Activated naive CD8-positive, alpha-beta T cell treated with anti-CD3 and anti-CD28 coated beads, Interleukin-2, amount 50 U/mL, for 24 hours (primary cell): ENCODE results near the gene GUCA2B.

Experiments used
- ATAC-seq: fragments of 150-1000 bp; cut with Tn5 transposase; one replicate; pipeline ENCODE4 v1.10.0; 2021
- DNase-seq: peaks from one replicate; pipeline ENCODE4 v3.0.0; 2021
- H3K27ac Mint-ChIP-seq: one replicate; pipeline ENCODE4 v1.8.0; 2021; ENCODE audit warnings: mild to moderate bottlenecking, mixed read lengths
- H3K27me3 Mint-ChIP-seq: one replicate; pipeline ENCODE4 v1.8.0; 2021; ENCODE audit warnings: mixed read lengths
- H3K36me3 Mint-ChIP-seq: one replicate; pipeline ENCODE4 v1.8.0; 2021; ENCODE audit warnings: low read depth, mixed read lengths
- H3K4me1 Mint-ChIP-seq: one replicate; pipeline ENCODE4 v1.8.0; 2021; ENCODE audit warnings: mixed read lengths
- H3K4me3 Mint-ChIP-seq: one replicate; pipeline ENCODE4 v1.8.0; 2021; ENCODE audit warnings: mild to moderate bottlenecking, moderate library complexity, mixed read lengths
- H3K9me3 Mint-ChIP-seq: one replicate; pipeline ENCODE4 v1.8.0; 2021; ENCODE audit warnings: mixed read lengths

The GUCA2B gene

GRCh38 chr1:42183210-42183956 lies 30.2 kb downstream of the GUCA2B start:
- H3K4me3 Mint-ChIP-seq = no peak overlapping the region
- no peak for ATAC-seq
- no peak for DNase-seq
- no peaks in the 10 kb centered on the region for H3K4me1 Mint-ChIP-seq
- peaks cover 26% of the 10 kb centered on the region for H3K36me3 Mint-ChIP-seq
- H3K27ac Mint-ChIP-seq = no peak overlapping the region
- H3K27me3 Mint-ChIP-seq = no peaks in the 10 kb centered on the region
- H3K9me3 Mint-ChIP-seq = no peaks in the 10 kb centered on the region

- Mint-ChIP-seq H3K4me1 (no peaks in the 10 kb centered on the region), H3K4me3 (no peak overlapping the region), H3K27ac (no peak overlapping the region), H3K36me3 (peaks cover 28% of the 10 kb centered on the region), H3K9me3 (no peaks in the 10 kb centered on the region), H3K27me3 (no peaks in the 10 kb centered on the region)
- ATAC-seq (no peak), DNase-seq (no peak)
These were observed 30.7 kb downstream of the GUCA2B start for GRCh38 chr1:42183957-42184268.

- ATAC-seq (no peak), DNase-seq (no peak)
- H3K36me3 Mint-ChIP-seq = peaks cover 29% of the 10 kb centered on the region
- H3K9me3 Mint-ChIP-seq = no peaks in the 10 kb centered on the region
- no peak overlapping the region for H3K4me3 Mint-ChIP-seq
- no peaks in the 10 kb centered on the region for H3K27me3 Mint-ChIP-seq
- H3K27ac Mint-ChIP-seq = peak overlapping the region; percentile 57
- H3K4me1 Mint-ChIP-seq = no peaks in the 10 kb centered on the region
These were observed 31.4 kb downstream of the GUCA2B start for GRCh38 chr1:42184616-42185015.

GRCh38 chr1:42186152-42186551 lies 32.9 kb downstream of the GUCA2B start:
- Mint-ChIP-seq H3K36me3 (peaks cover 36% of the 10 kb centered on the region), H3K4me3 (no peak overlapping the region), H3K27me3 (no peaks in the 10 kb centered on the region), H3K4me1 (no peaks in the 10 kb centered on the region), H3K27ac (peak overlapping the region; percentile 27), H3K9me3 (no peaks in the 10 kb centered on the region)
- ATAC-seq (no peak), DNase-seq (no peak)

GRCh38 chr1:42189931-42190853 lies 37.0 kb downstream of the GUCA2B start:
- DNase-seq (no peak), ATAC-seq (no peak)
- H3K27me3 Mint-ChIP-seq = no peaks in the 10 kb centered on the region
- no peaks in the 10 kb centered on the region for H3K4me1 Mint-ChIP-seq
- H3K9me3 Mint-ChIP-seq = no peaks in the 10 kb centered on the region
- H3K4me3 Mint-ChIP-seq = no peak overlapping the region
- peaks cover 39% of the 10 kb centered on the region for H3K36me3 Mint-ChIP-seq
- H3K27ac Mint-ChIP-seq = no peak overlapping the region

GRCh38 chr1:42191319-42191718 lies 38.1 kb downstream of the GUCA2B start:
- no peaks in the 10 kb centered on the region for H3K9me3 Mint-ChIP-seq
- H3K4me1 Mint-ChIP-seq = no peaks in the 10 kb centered on the region
- no peak overlapping the region for H3K27ac Mint-ChIP-seq
- no peaks in the 10 kb centered on the region for H3K27me3 Mint-ChIP-seq
- no peak overlapping the region for H3K4me3 Mint-ChIP-seq
- DNase-seq (no peak), ATAC-seq (no peak)
- H3K36me3 Mint-ChIP-seq = peaks cover 33% of the 10 kb centered on the region

GRCh38 chr1:42192106-42192505 lies 38.9 kb downstream of the GUCA2B start:
- H3K9me3 Mint-ChIP-seq = no peaks in the 10 kb centered on the region
- H3K27me3 Mint-ChIP-seq = no peaks in the 10 kb centered on the region
- peaks cover 34% of the 10 kb centered on the region for H3K36me3 Mint-ChIP-seq
- H3K27ac Mint-ChIP-seq = no peak overlapping the region
- no peak for DNase-seq
- no peak for ATAC-seq
- H3K4me1 Mint-ChIP-seq = no peaks in the 10 kb centered on the region
- no peak overlapping the region for H3K4me3 Mint-ChIP-seq

- Mint-ChIP-seq H3K27me3 (no peaks in the 10 kb centered on the region), H3K27ac (no peak overlapping the region), H3K4me3 (no peak overlapping the region), H3K9me3 (no peaks in the 10 kb centered on the region), H3K4me1 (no peaks in the 10 kb centered on the region), H3K36me3 (peaks cover 24% of the 10 kb centered on the region)
- DNase-seq (no peak), ATAC-seq (no peak)
These were observed 42.6 kb downstream of the GUCA2B start for GRCh38 chr1:42195841-42196240.

GRCh38 chr1:42198251-42198650 lies 45.0 kb downstream of the GUCA2B start:
- Mint-ChIP-seq H3K27ac (no peak overlapping the region), H3K9me3 (peaks cover 9% of the 10 kb centered on the region), H3K4me3 (no peak overlapping the region), H3K36me3 (peaks cover 45% of the 10 kb centered on the region), H3K27me3 (no peaks in the 10 kb centered on the region), H3K4me1 (no peaks in the 10 kb centered on the region)
- no peak for ATAC-seq
- no peak for DNase-seq

GRCh38 chr1:42201986-42202385 lies 48.8 kb downstream of the GUCA2B start:
- H3K4me3 Mint-ChIP-seq = no peak overlapping the region
- no peaks in the 10 kb centered on the region for H3K4me1 Mint-ChIP-seq
- H3K9me3 Mint-ChIP-seq = peaks cover 18% of the 10 kb centered on the region
- no peaks in the 10 kb centered on the region for H3K27me3 Mint-ChIP-seq
- DNase-seq (no peak), ATAC-seq (no peak)
- H3K36me3 Mint-ChIP-seq = peaks cover 57% of the 10 kb centered on the region
- H3K27ac Mint-ChIP-seq = no peak overlapping the region
